H1 (cell line): ENCODE data around the gene FSIP1. TPM values are rescaled to one million over a fixed set of nuclear protein-coding genes. Genes with fewer than 3 reads are reported as not detected.

ENCODE experiments used
- CTCF ChIA-PET: fragments of 300-600 bp; sonication (Branson Sonifier 250); formaldehyde crosslinking; loops from one replicate; lab custom pipeline; 2021; ENCODE audit not compliant: partially characterized antibody; lab: Charles Lee
- POLR2A ChIA-PET: fragments of 300-600 bp; sonication (Branson Sonifier 250); formaldehyde crosslinking; loops from one replicate; lab custom pipeline; 2021; ENCODE audit warnings: inconsistent platforms; ENCODE audit not compliant: partially characterized antibody; lab: Charles Lee
- DNase-seq, 2 experiments: peaks; one replicate each; pipeline versions ENCODE4 v3.0.0 to v3.0.0-alpha.2; 2010 to 2022; ENCODE audit warnings: low spot score in 2 of 2, low read depth in 1 of 2, mixed read lengths in 1 of 2
- FAIRE-seq: peaks from 2 replicates; lab custom pipeline; 2011; peaks lifted over from hg19 to GRCh38; lab: Jason Lieb, UNC
- H2AFZ ChIP-seq: 2 replicates; pipeline ENCODE4 v1.8.1; 2012; ENCODE audit warnings: low read length, inconsistent platforms
- H2AK5ac ChIP-seq: 2 replicates; pipeline ENCODE4 v1.6.1; 2013; ENCODE audit warnings: low read depth, low read length
- H2BK120ac ChIP-seq: replicated peaks from 2 replicates; pipeline ENCODE3; 2013; ENCODE audit warnings: low read depth, low read length, inconsistent platforms
- H2BK12ac ChIP-seq: 2 replicates; pipeline ENCODE4 v1.6.1; 2013; ENCODE audit warnings: low read depth, low read length
- H2BK15ac ChIP-seq: 2 replicates; pipeline ENCODE4 v1.6.1; 2013; ENCODE audit warnings: low read length
- H2BK20ac ChIP-seq: 2 replicates; pipeline ENCODE4 v1.6.1; 2013; ENCODE audit warnings: low read length
- H2BK5ac ChIP-seq: 2 replicates; pipeline ENCODE4 v1.6.1; 2013; ENCODE audit warnings: low read depth, low read length
- H3K14ac ChIP-seq: 2 replicates; pipeline ENCODE4 v1.6.1; 2013; ENCODE audit warnings: inconsistent platforms; ENCODE audit not compliant: insufficient read length
- H3K18ac ChIP-seq: 2 replicates; pipeline ENCODE4 v1.6.1; 2013; ENCODE audit warnings: low read length; ENCODE audit errors: extremely low read depth
- H3K23ac ChIP-seq: 2 replicates; pipeline ENCODE4 v1.6.1; 2013; ENCODE audit warnings: inconsistent platforms; ENCODE audit not compliant: insufficient read length
- H3K23me2 ChIP-seq: 2 replicates; pipeline ENCODE4 v1.6.1; 2013; ENCODE audit warnings: low read depth, low read length
- H3K27ac ChIP-seq: 2 replicates; pipeline ENCODE4 v1.6.1; 2011; ENCODE audit warnings: low read depth, low read length, inconsistent platforms
- H3K27me3 ChIP-seq, 4 experiments: replicated peaks in 1 of 4; 1 replicate in 1 of 4; 2 replicates in 3 of 4; pipeline versions ENCODE4 v1.6.1 to v1.8.1; 2011 to 2013; ENCODE audit warnings: low read length in 3 of 4, mild to moderate bottlenecking in 3 of 4, inconsistent platforms in 2 of 4, mixed read lengths in 2 of 4, moderate library complexity in 1 of 4; ENCODE audit not compliant: control insufficient read depth in 3 of 4, insufficient read depth in 3 of 4; ENCODE audit errors: extremely low read depth in 1 of 4
- H3K36me3 ChIP-seq, 4 experiments: 2 replicates each; pipeline versions ENCODE4 v1.6.1 to v1.8.1; 2011 to 2013; ENCODE audit warnings: mild to moderate bottlenecking in 4 of 4, low read length in 3 of 4, moderate library complexity in 2 of 4, control low read depth in 1 of 4, inconsistent platforms in 1 of 4; ENCODE audit not compliant: insufficient read depth in 4 of 4, control insufficient read depth in 2 of 4
- H3K4ac ChIP-seq: replicated peaks from 2 replicates; pipeline ENCODE3; 2013; ENCODE audit warnings: low read length, low read depth, mixed read lengths, inconsistent platforms; ENCODE audit not compliant: insufficient read length
- H3K4me1 ChIP-seq, 4 experiments: replicated peaks in 1 of 4; 1 replicate in 1 of 4; 2 replicates in 3 of 4; pipeline versions ENCODE4 v1.6.1 to v1.8.1; 2011 to 2013; ENCODE audit warnings: low read length in 3 of 4, inconsistent platforms in 2 of 4, mixed read lengths in 1 of 4; ENCODE audit not compliant: insufficient read depth in 4 of 4, control insufficient read depth in 3 of 4
- H3K4me2 ChIP-seq, 2 experiments: 2 replicates each; pipeline versions ENCODE4 v1.6.1 to v1.8.1; 2011 to 2013; ENCODE audit warnings: low read depth in 2 of 2, low read length in 2 of 2, control low read depth in 1 of 2, inconsistent platforms in 1 of 2, mild to moderate bottlenecking in 1 of 2; ENCODE audit not compliant: insufficient read depth in 1 of 2
- H3K4me3 ChIP-seq, 4 experiments: fragments of 200-600, 300-600 bp in 1 of 4; sonication (generic), shearing (Covaris generic), sonication (Bioruptor Twin) in 1 of 4; 2 replicates each; pipeline versions ENCODE4 v1.5.1 to v1.8.1; 2011 to 2016; ENCODE audit warnings: low read length in 4 of 4, low read depth in 3 of 4, control low read depth in 2 of 4, inconsistent platforms in 2 of 4, mild to moderate bottlenecking in 2 of 4, mixed read lengths in 1 of 4, moderate library complexity in 1 of 4; ENCODE audit not compliant: insufficient read depth in 2 of 4; ENCODE audit errors: extremely low read depth in 1 of 4
- H3K56ac ChIP-seq: replicated peaks from 2 replicates; pipeline ENCODE3; 2013; ENCODE audit warnings: low read depth, mild to moderate bottlenecking, mixed read lengths, low read length, inconsistent platforms; ENCODE audit not compliant: insufficient read length
- H3K79me1 ChIP-seq: 2 replicates; pipeline ENCODE4 v1.6.1; 2013; ENCODE audit warnings: low read depth, low read length, control low read depth
- H3K79me2 ChIP-seq, 2 experiments: 2 replicates each; pipeline versions ENCODE4 v1.6.1 to v1.8.1; 2012 to 2013; ENCODE audit warnings: low read length in 2 of 2, mild to moderate bottlenecking in 2 of 2, inconsistent platforms in 1 of 2; ENCODE audit not compliant: insufficient read depth in 2 of 2, control insufficient read depth in 1 of 2
- H3K9ac ChIP-seq, 4 experiments: replicated peaks in 1 of 4; 1 replicate in 1 of 4; 2 replicates in 3 of 4; pipeline versions ENCODE4 v1.6.1 to v1.8.1; 2011 to 2013; ENCODE audit warnings: low read depth in 3 of 4, low read length in 3 of 4, control low read depth in 2 of 4, mild to moderate bottlenecking in 2 of 4, moderate library complexity in 2 of 4, inconsistent platforms in 1 of 4; ENCODE audit errors: extremely low read depth in 1 of 4
- H3K9me3 ChIP-seq, 2 experiments: 2 replicates each; pipeline versions ENCODE4 v1.6.1 to v1.8.1; 2012 to 2013; ENCODE audit warnings: mild to moderate bottlenecking in 2 of 2, moderate library complexity in 2 of 2, control low read depth in 1 of 2, inconsistent platforms in 1 of 2, low read depth in 1 of 2, low read length in 1 of 2, mixed read lengths in 1 of 2; ENCODE audit not compliant: insufficient read depth in 2 of 2
- H4K20me1 ChIP-seq, 2 experiments: replicated peaks in 1 of 2; 2 replicates each; pipeline versions ENCODE3 to v1.8.1; 2011 to 2013; ENCODE audit warnings: inconsistent platforms in 2 of 2, low read length in 2 of 2, mild to moderate bottlenecking in 1 of 2; ENCODE audit not compliant: insufficient read depth in 2 of 2, control insufficient read depth in 1 of 2
- H4K5ac ChIP-seq: 2 replicates; pipeline ENCODE4 v1.6.1; 2013; ENCODE audit warnings: low read length, low read depth, mixed read lengths, inconsistent platforms; ENCODE audit not compliant: insufficient read length
- H4K8ac ChIP-seq: 2 replicates; pipeline ENCODE4 v1.8.0; 2013; ENCODE audit warnings: mild to moderate bottlenecking, moderate library complexity, low read length, inconsistent platforms; ENCODE audit not compliant: insufficient read depth; ENCODE audit errors: extremely low read depth
- H4K91ac ChIP-seq: replicated peaks from 2 replicates; pipeline ENCODE3; 2013; ENCODE audit warnings: low read length, mixed read lengths, inconsistent platforms; ENCODE audit not compliant: insufficient read length
- SAP30 ChIP-seq: fragments of 300-600 bp; sonication (generic); IDR thresholded peaks from 2 replicates; pipeline ENCODE4 v1.7.1; 2012; ENCODE audit warnings: low read length, moderate library complexity, mild to moderate bottlenecking, inconsistent platforms; ENCODE audit not compliant: insufficient read depth, insufficient replicate concordance
- SIN3A ChIP-seq, 2 experiments: IDR thresholded peaks in 1 of 2; conservative IDR thresholded peaks in 1 of 2; 2 replicates each; pipeline ENCODE4 v1.6.1; 2011 to 2012; ENCODE audit warnings: low read length in 2 of 2, improper control_type of control experiment in 1 of 2, low read depth in 1 of 2, mild to moderate bottlenecking in 1 of 2
- WGBS, 2 experiments: shearing (Covaris generic) in 1 of 2; methylation state at CpG; one replicate each; pipeline versions ENCODE4 v1.1.6 to v1.1.7; 2013 to 2015; ENCODE audit warnings: low lambda C conversion rate in 2 of 2, mixed read lengths in 2 of 2, inconsistent platforms in 1 of 2, low coverage in 1 of 2, missing lambda C conversion rate in 1 of 2; ENCODE audit not compliant: insufficient replicate concordance in 2 of 2, insufficient coverage in 1 of 2, insufficient read length in 1 of 2; ENCODE audit errors: extremely low coverage in 1 of 2, missing lambda C conversion rate in 1 of 2; 5-methylcytosine and 5-hydroxymethylcytosine counted together
- polyA plus RNA-seq, 7 experiments: library from polyadenylated mRNA; depleted of rRNA in 3 of 7; stranded (reverse) in 5 of 7; unstranded in 2 of 7; fragments of >200 nt in 5 of 7; fragments of 200-250 nt in 2 of 7; gene quantifications; 1 replicate in 5 of 7; 2 replicates in 1 of 7; 4 replicates in 1 of 7; pipeline versions ENCODE4 v1.2.1 to v1.2.3, GENCODE V29; 2011 to 2013; ENCODE audit warnings: missing spikeins in 2 of 7, mixed read lengths in 2 of 7
- total RNA-seq: library from RNA; stranded (reverse); fragmentation: NEBNext Ultra II Directional; extraction: Animal tissue kit (Norgen Biotek cat#: 25700); gene quantifications from 2 replicates; pipeline ENCODE4 v1.2.1, GENCODE V29; 2021

Gene FSIP1
- total and polyA plus RNA-seq, 2 of the 8 experiments (the other 6 are each of a cell fraction or from before 2014, with no cell fraction given): 0.18 to 1.3 TPM

DNA sequence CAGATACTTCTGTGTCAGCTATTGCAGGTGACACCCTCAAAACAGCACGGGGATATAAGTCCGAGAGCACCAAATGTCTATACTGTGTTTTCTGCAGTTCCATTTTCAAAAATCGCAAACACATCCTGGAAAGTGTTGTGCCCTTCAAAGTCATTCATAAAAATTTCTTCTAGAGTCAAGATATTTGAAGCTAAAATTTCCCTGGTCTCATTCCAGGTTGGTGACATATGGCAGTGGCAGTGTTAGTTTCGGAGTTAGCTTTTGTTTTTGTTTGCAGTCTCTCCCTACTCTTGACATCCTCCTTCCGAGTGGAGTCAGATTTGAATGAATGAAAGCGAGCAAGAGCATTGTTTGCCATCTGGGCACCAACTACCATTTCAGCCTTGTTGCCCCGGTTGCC lies 3.2 kb upstream of the FSIP1 start:
- no peaks in the 10 kb centered on the region for H3K36me3 ChIP-seq
- no peaks in the 10 kb centered on the region for H4K20me1 ChIP-seq
- H3K4me1 ChIP-seq: peaks cover 2 to 29% (median 24%) of the 10 kb centered on the region in 4 experiments; a peak in 6 of 7 replicates
- peaks cover 0 to 17% of the 10 kb centered on the region in 2 experiments; a peak in 2 of 4 replicates for H3K79me2 ChIP-seq
- H2BK5ac ChIP-seq: no peak overlapping the region
- H2BK20ac ChIP-seq: no peak overlapping the region
- 0 out of 7 replicates have a peak overlapping the region, but pooled peaks of 1 of the 4 experiments have one; percentile 7 for H3K9ac ChIP-seq
- no peak overlapping the region for H4K8ac ChIP-seq
- 85% methylated on average over 7 of the region's 7 CpGs; no CpG with 5 or more reads in 1 of the 2 experiments for WGBS, 2 experiments
- ChIA-PET POLR2A (interaction anchor here (0.8 to 1.1 kb wide), 3 partner anchors 11 to 253 kb away, joined by 3 to 4 read pairs (median 4); partner anchors contain the start of gene SRP14), CTCF (interaction anchor here (0.7 to 2.0 kb wide), 10 partner anchors 14 to 489 kb away, joined by 3 to 9 read pairs (median 3); partner anchors contain the start of gene EIF2AK4)
- no peak overlapping the region for H3K23ac ChIP-seq
- H2AK5ac ChIP-seq: no peak overlapping the region
- H4K5ac ChIP-seq: no peak overlapping the region
- H3K56ac ChIP-seq: no peak overlapping the region
- no peaks in the 10 kb centered on the region for H3K27me3 ChIP-seq
- H2BK120ac ChIP-seq: no peak overlapping the region
- FAIRE-seq (no peak), DNase-seq (no peak)
- H3K79me1 ChIP-seq: no peaks in the 10 kb centered on the region
- no peak overlapping the region for H3K4ac ChIP-seq
- H3K4me2 ChIP-seq: peak overlapping the region; percentile 26 to 40; a peak in 2 of 4 replicates
- H2BK12ac ChIP-seq: no peak overlapping the region
- H3K9me3 ChIP-seq: no peaks in the 10 kb centered on the region
- no peak overlapping the region for H3K14ac ChIP-seq
- peaks cover 7% of the 10 kb centered on the region for H3K23me2 ChIP-seq
- TF ChIP-seq SIN3A (conservative IDR thresholded peaks at IDR 0.05 in 1 of 2, IDR thresholded peaks at IDR 0.05 in 1 of 2; ENCODE audit: low read depth in 1 of 2, low read length in 2 of 2) (0 out of 4 replicates have a peak, but pooled peaks of 1 of the 2 experiments have one; percentile 10), SAP30 (no peak)
- H3K27ac ChIP-seq: no peak overlapping the region
- no peak overlapping the region for H2BK15ac ChIP-seq
- H3K4me3 ChIP-seq: peak overlapping the region in 1 of 4 experiments; percentile 23; a peak in 1 of 8 replicates
- no peak overlapping the region for H3K18ac ChIP-seq
- no peak overlapping the region for H2AFZ ChIP-seq
- no peak overlapping the region for H4K91ac ChIP-seq
